ENCODE measurements around the gene DPM2. TPM values are rescaled to one million over a fixed set of nuclear protein-coding genes. Genes with fewer than 3 reads are reported as not detected.

DPM2 gene
- total and polyA plus RNA-seq, 2 of the 4 experiments (the other 2 are of a cell fraction) = 10.8 to 60.6 TPM

- no peak overlapping the region for H4K91ac ChIP-seq (ENCODE audit: insufficient read depth, low read depth, low read length)
- H3K27ac ChIP-seq (ENCODE audit: insufficient read depth, low read length) = no peak overlapping the region
- peak overlapping the region; percentile 26; the same call in 1 of the 2 replicates for H3K4ac ChIP-seq (ENCODE audit: low read depth, low read length)
- intact Hi-C loops (cut with micrococcal nuclease) (loop anchor here (10.0 kb wide), 2 partner anchors 423 to 723 kb away; no protein-coding TSS in a partner anchor), dilution Hi-C loops (cut with HindIII; ENCODE audit: low sequenced_read_pairs, unreplicated experiment) (no loop called here), in situ Hi-C loops (cut with MboI; ENCODE audit: low sequenced_read_pairs) (no loop called here)
- H3K9ac ChIP-seq (ENCODE audit: low read depth, low read length) = no peak overlapping the region
- H3K4me1 ChIP-seq (ENCODE audit: control insufficient read depth, insufficient read depth, low read length) = peaks cover 13% of the 10 kb centered on the region
- H3K23ac ChIP-seq (ENCODE audit: low read depth, low read length) = no peak overlapping the region; the same call in 1 of the 2 replicates
- peak overlapping the region in 1 of 2 experiments; percentile 31; a peak in 1 of 4 replicates for H4K8ac ChIP-seq (ENCODE audit: low read depth in 2 of 2, low read length in 2 of 2)
- POLR2A ChIA-PET (ENCODE audit: unreplicated experiment) = interaction anchor here (0.6 kb wide), 1 partner anchor 1064 kb away, joined by 4 read pairs; no protein-coding TSS in a partner anchor
- CTCF ChIA-PET = no interaction called here
- ATAC-seq (ENCODE audit: low read depth) (no peak), DNase-seq (no peak)
- peak overlapping the region; percentile 51 for H2AFZ ChIP-seq (replicated peaks; ENCODE audit: low read length, poor library complexity)
- H3K27me3 ChIP-seq (ENCODE audit: control insufficient read depth, insufficient read depth, low read length) = no peaks in the 10 kb centered on the region
- H3K79me1 ChIP-seq (ENCODE audit: low read depth in 1 of 2, low read length in 2 of 2) = peaks cover 0 to 16% of the 10 kb centered on the region in 2 experiments; a peak in 2 of 4 replicates
- no peak overlapping the region for H3K56ac ChIP-seq (ENCODE audit: extremely low read depth, insufficient read depth, low read length)
- no peak overlapping the region for H3K4me2 ChIP-seq (ENCODE audit: low read depth, low read length)
- no peaks in the 10 kb centered on the region for H3K9me3 ChIP-seq (ENCODE audit: control insufficient read depth, insufficient read depth, low read length)
- no peaks in the 10 kb centered on the region for H3K36me3 ChIP-seq (ENCODE audit: control insufficient read depth, insufficient read depth, low read length)
- H4K20me1 ChIP-seq (ENCODE audit: insufficient read depth, low read length) = peaks cover 14% of the 10 kb centered on the region
- BruUV-seq (replicated peaks) = no TSS peak
- peaks cover 21% of the 10 kb centered on the region for H3K9me1 ChIP-seq (ENCODE audit: insufficient read depth, low read length)
- 48% methylated on average over 9 of the region's 24 CpGs; no CpG with 5 or more reads in 1 of the 2 experiments for WGBS, 2 experiments (ENCODE audit: extremely low coverage in 2 of 2, insufficient read length in 1 of 2)
- H2AK9ac ChIP-seq (replicated peaks; ENCODE audit: low read depth, low read length, poor library complexity) = peak overlapping the region; percentile 28
- H4K5ac ChIP-seq (ENCODE audit: low read depth, low read length) = no peak overlapping the region
- H2BK20ac ChIP-seq (ENCODE audit: low read depth, low read length) = no peak overlapping the region
- H3K4me3 ChIP-seq (ENCODE audit: insufficient read depth, low read depth, low read length) = no peak overlapping the region
- H2BK5ac ChIP-seq (ENCODE audit: low read depth, low read length, poor library complexity, severe bottlenecking) = no peak overlapping the region
- no peak overlapping the region for H3K14ac ChIP-seq (replicated peaks; ENCODE audit: low read depth, low read length)
- 0 out of 2 replicates have a peak overlapping the region, but pooled peaks have one; percentile 2 for H2BK120ac ChIP-seq (ENCODE audit: low read depth, low read length)
- no peak overlapping the region for H3K18ac ChIP-seq (ENCODE audit: low read depth, low read length)
- no peak overlapping the region for H2BK15ac ChIP-seq (ENCODE audit: low read depth, low read length)
- peak overlapping the region; percentile 80 for H2AK5ac ChIP-seq (ENCODE audit: low read depth, low read length)
- TF ChIP-seq BHLHE40 (IDR thresholded peaks at IDR 0.05; ENCODE audit: low read depth, low read length) (no peak), CHD1 (IDR thresholded peaks at IDR 0.05; ENCODE audit: low read depth, low read length) (no peak), MXI1 (IDR thresholded peaks at IDR 0.05; ENCODE audit: borderline replicate concordance, low read depth, low read length) (no peak), MAZ (IDR thresholded peaks at IDR 0.05; ENCODE audit: borderline replicate concordance, low read depth, low read length) (no peak), ELK1 (IDR thresholded peaks at IDR 0.05; ENCODE audit: borderline replicate concordance, low read depth, low read length) (no peak), RAD21 (IDR thresholded peaks at IDR 0.05; ENCODE audit: low read length) (no peak), NFE2L2 (IDR thresholded peaks at IDR 0.05; ENCODE audit: low read depth, low read length) (no peak), RFX5 (IDR thresholded peaks at IDR 0.05; ENCODE audit: low read depth, low read length) (no peak), CTCF (conservative IDR thresholded peaks at IDR 0.05; ENCODE audit: low read depth, low read length) (no peak), FOS (IDR thresholded peaks at IDR 0.05; ENCODE audit: low read depth, low read length) (no peak), CEBPB (IDR thresholded peaks at IDR 0.05; ENCODE audit: low read depth, low read length) (no peak), USF2 (IDR thresholded peaks at IDR 0.05; ENCODE audit: low read depth, low read length) (no peak), POLR2A (IDR thresholded peaks at IDR 0.05; ENCODE audit: low read depth, low read length) (no peak), RCOR1 (IDR thresholded peaks at IDR 0.05; ENCODE audit: insufficient replicate concordance, low read length) (no peak), SMC3 (IDR thresholded peaks at IDR 0.05; ENCODE audit: low read depth, low read length) (no peak)
Measured at GRCh38 chr9:127927988-127928675, 9.5 kb downstream of the DPM2 start.

All from IMR-90 (cell line).